Muscle of leg (tissue), 11 donors: ENCODE data around the gene FAM120B. TPM values are rescaled to one million over a fixed set of nuclear protein-coding genes. Genes with fewer than 3 reads are reported as not detected.
A peak's percentile ranks its signal among the peaks of the same experiment; 100 is the strongest.

Source experiments
- DNase-seq: peaks from one replicate; pipeline ENCODE4 v3.0.0; 2013
- H3K27ac ChIP-seq: one replicate; pipeline ENCODE4 v1.5.1; 2013; ENCODE audit warnings: mild to moderate bottlenecking, low read length, control low read depth
- H3K27me3 ChIP-seq: one replicate; pipeline ENCODE4 v1.6.1; 2013; ENCODE audit warnings: low read length; ENCODE audit not compliant: control insufficient read depth, insufficient read depth
- H3K36me3 ChIP-seq: one replicate; pipeline ENCODE4 v1.6.1; 2013; ENCODE audit warnings: low read length; ENCODE audit not compliant: control insufficient read depth, insufficient read depth
- H3K4me1 ChIP-seq: one replicate; pipeline ENCODE4 v1.6.1; 2013; ENCODE audit warnings: low read length; ENCODE audit not compliant: control insufficient read depth, insufficient read depth
- H3K4me3 ChIP-seq: one replicate; pipeline ENCODE4 v1.5.1; 2013; ENCODE audit warnings: low read length, control low read depth
- H3K9me3 ChIP-seq: replicated peaks from 2 replicates; pipeline ENCODE4 v1.6.1; 2013; ENCODE audit warnings: low read depth, low read length; ENCODE audit not compliant: control insufficient read depth
- WGBS: methylation state at CpG from one replicate; pipeline ENCODE4 v1.1.5; 2013; ENCODE audit warnings: missing lambda C conversion rate; ENCODE audit not compliant: insufficient coverage; 5-methylcytosine and 5-hydroxymethylcytosine counted together
- polyA plus RNA-seq, 8 donors: library from polyadenylated mRNA; unstranded; fragments of 120-200 nt; gene quantifications; one replicate each; pipeline versions ENCODE4 v1.2.1 to v1.2.3, GENCODE V29; 2013; ENCODE audit warnings: inconsistent platforms in 1 of 8, low replicate concordance in 1 of 8; ENCODE audit not compliant: insufficient read length in 8 of 8, insufficient read depth in 1 of 8
- total RNA-seq: library from RNA; stranded (reverse); fragments of 120-200 nt; gene quantifications from one replicate; pipeline ENCODE4 v1.2.4, GENCODE V29; 2013

FAM120B gene
- total and polyA plus RNA-seq, 9 donors, result 19.6 to 29.7 (median 24.7) TPM

DNA sequence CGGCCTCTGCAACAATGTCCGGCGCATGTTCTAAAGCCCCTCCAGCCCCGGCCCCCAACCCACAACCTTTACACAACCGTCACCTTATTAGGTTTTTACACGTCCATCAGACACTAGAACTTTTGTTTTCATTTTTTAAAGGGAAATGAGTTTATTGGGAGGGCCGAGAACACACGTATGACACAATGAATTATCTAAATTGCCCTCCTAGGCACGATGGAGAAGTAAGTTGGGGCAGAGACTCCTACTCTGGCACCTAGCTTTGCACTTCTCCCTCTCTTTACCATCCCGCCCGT is 14.5 kb upstream of the FAM120B start:
- Histone ChIP-seq H3K36me3 (peaks cover 19% of the 10 kb centered on the region), H3K4me3 (peak overlapping the region; percentile 37), H3K9me3 (no peaks in the 10 kb centered on the region), H3K27me3 (peaks cover 86% of the 10 kb centered on the region), H3K4me1 (peaks cover 74% of the 10 kb centered on the region), H3K27ac (peak overlapping the region; percentile 82)
- WGBS, result no CpG with 5 or more reads among the region's 11 CpGs
- no peak for DNase-seq

- H3K27ac ChIP-seq, result no peak overlapping the region
- peak; percentile 55 for DNase-seq
- no peak overlapping the region for H3K4me3 ChIP-seq
- no peaks in the 10 kb centered on the region for H3K9me3 ChIP-seq
- WGBS, result 4% methylated on average over 11 of the region's 13 CpGs
- H3K36me3 ChIP-seq, result peaks cover 14% of the 10 kb centered on the region
- H3K27me3 ChIP-seq, result peaks cover 86% of the 10 kb centered on the region
- peaks cover 71% of the 10 kb centered on the region for H3K4me1 ChIP-seq
These were observed 14.0 kb upstream of the FAM120B start for GRCh38 chr6:170292407-170293158.

- Histone ChIP-seq H3K4me1 (peaks cover 61% of the 10 kb centered on the region), H3K36me3 (peaks cover 4% of the 10 kb centered on the region), H3K9me3 (no peaks in the 10 kb centered on the region), H3K27ac (no peak overlapping the region), H3K4me3 (no peak overlapping the region), H3K27me3 (peaks cover 83% of the 10 kb centered on the region)
- 2% methylated on average over 14 of the region's 23 CpGs for WGBS
- DNase-seq, result no peak
These were observed 13.0 kb upstream of the FAM120B start for GRCh38 chr6:170293341-170294231.

GRCh38 chr6:170294298-170294730 is 12.2 kb upstream of the FAM120B start:
- no peaks in the 10 kb centered on the region for H3K36me3 ChIP-seq
- H3K27me3 ChIP-seq, result peaks cover 81% of the 10 kb centered on the region
- DNase-seq, result no peak
- no peaks in the 10 kb centered on the region for H3K9me3 ChIP-seq
- H3K4me3 ChIP-seq, result no peak overlapping the region
- peaks cover 55% of the 10 kb centered on the region for H3K4me1 ChIP-seq
- WGBS, result no CpG with 5 or more reads among the region's 2 CpGs
- H3K27ac ChIP-seq, result no peak overlapping the region

DNA sequence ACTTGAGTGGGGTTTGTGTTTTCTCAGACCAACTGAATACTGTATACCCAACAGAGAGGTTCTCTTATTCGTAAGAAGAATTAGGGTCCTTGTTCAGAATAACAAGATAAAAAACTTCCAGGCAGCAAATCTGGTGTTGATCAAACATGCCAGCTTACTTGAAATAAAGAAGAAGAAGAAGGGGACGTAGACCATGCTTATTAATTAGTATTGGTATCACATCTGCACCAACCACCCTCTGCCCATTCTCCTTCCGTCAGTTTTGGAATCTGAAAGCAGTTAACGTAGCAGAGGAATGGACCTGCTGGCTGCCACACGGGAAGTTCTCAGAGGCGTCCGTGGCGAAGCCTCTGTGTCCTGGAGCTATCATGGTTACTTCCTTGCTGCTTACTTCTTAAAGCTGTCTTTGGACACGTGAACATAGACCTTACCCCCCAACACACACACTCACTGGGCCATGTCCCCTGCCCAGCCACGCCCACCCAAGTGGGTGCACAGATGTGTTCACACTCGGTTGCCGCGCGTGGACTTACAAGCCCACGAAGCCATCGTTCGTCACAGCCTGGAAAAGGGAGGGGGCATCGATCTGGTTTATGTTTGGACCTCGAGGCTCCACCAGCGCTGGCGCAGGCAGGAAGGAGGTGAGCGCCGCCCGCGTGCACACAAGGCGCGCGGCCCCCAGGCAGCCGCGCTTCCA is 11.6 kb upstream of the FAM120B start:
- H3K4me3 ChIP-seq, result peak overlapping the region; percentile 48
- peaks cover 77% of the 10 kb centered on the region for H3K27me3 ChIP-seq
- DNase-seq, result no peak
- no peak overlapping the region for H3K27ac ChIP-seq
- 4% methylated on average over 28 of the region's 30 CpGs for WGBS
- no peaks in the 10 kb centered on the region for H3K9me3 ChIP-seq
- peaks cover 51% of the 10 kb centered on the region for H3K4me1 ChIP-seq
- no peaks in the 10 kb centered on the region for H3K36me3 ChIP-seq

DNA sequence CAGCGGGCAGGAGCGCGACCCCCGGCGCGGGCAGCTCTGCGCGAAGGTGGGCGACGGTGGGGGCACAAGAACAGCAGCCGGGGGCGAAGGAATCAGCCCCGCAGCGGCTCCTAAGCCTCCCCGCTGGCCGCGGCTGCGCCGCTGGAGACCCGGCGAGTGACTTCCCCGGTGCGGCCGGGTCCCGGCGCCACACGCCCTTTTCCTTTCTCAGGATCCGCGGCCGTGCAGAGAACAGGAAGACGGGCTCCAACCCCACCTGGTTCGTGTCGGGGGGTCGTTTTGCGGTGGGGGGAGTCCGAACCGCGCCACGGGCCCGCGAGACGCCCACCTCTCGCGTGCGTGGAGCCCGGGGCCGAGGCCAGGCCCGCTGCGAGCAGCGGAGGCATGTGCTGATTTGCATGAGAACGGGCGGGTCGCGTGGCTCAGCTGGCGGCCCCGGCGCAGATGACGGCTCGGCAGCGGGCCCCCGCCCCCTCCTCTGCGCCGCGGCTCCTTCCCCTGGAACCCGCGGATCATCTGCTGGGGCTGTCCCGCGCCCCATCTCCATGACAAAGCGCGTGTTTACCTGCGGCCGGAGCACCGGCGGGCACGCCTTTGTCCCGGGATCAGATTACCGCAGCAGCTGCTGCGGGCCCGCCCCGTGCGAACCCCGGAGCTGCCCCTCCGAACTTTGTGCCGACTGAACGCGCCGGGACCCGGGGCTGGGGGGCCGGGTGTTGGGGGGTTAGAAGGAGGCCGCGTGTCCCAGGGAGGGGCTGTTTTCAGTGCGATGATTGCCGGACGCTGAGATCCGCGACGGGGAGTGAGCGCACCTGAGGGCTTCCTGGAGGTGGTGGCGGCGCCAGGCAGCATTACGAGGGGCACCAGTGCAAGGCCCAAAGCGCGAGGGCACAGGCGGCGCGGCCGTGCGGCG is 10.8 kb upstream of the FAM120B start:
- H3K27ac ChIP-seq, result peak overlapping the region; percentile 69
- H3K36me3 ChIP-seq, result no peaks in the 10 kb centered on the region
- peak overlapping the region; percentile 48 for H3K4me3 ChIP-seq
- no peaks in the 10 kb centered on the region for H3K9me3 ChIP-seq
- DNase-seq, result peak; percentile 45
- peaks cover 71% of the 10 kb centered on the region for H3K27me3 ChIP-seq
- peaks cover 51% of the 10 kb centered on the region for H3K4me1 ChIP-seq
- under 1% methylated on average over 94 of the region's 109 CpGs for WGBS

- Histone ChIP-seq H3K4me1 (peaks cover 51% of the 10 kb centered on the region), H3K27me3 (peaks cover 72% of the 10 kb centered on the region)
These were observed 10.2 kb upstream of the FAM120B start for GRCh38 chr6:170296423-170296745.

DNA sequence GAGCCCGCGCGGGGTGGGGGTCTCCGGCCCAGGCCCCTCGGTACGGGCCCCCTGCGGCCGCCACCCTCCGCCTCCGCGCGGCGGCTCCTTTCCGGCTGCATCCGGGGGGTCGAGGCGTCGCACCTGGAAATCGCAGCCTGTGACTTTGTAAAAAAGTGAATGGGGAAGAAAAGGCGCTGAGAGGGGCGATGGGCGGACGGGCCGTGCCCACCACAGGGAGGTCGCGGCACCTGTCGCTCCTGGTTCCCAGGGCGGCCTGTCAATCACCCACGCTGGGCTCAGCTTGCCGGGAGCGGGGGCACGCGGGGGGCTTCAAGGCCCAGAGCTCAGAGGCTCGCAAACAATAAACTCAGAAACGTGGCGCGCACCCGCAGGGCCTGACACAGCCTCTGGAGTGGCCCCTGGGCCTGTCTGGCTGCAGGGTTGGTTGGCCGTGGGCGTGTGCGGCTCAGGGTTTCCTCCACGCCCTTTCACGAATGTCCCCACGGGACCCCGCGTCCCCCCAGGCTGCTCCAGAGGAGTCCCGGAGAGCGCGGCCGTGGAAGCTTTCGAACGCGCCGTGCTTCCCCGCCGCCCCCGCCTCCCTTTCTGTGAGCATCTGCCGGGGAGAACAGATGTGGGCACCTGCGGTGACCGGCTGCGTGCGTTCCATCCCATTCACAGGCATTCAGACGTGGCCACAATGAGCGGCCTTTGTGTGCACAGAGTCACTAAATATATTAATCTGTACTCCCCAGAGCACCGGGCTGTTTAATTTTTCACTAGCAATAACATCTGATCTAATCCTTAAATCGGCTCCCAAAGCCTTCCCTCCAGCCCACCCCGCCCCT is 9.6 kb upstream of the FAM120B start:
- peaks cover 46% of the 10 kb centered on the region for H3K4me1 ChIP-seq
- H3K4me3 ChIP-seq, result peak overlapping the region; percentile 5
- H3K27ac ChIP-seq, result peak overlapping the region; percentile 64
- H3K36me3 ChIP-seq, result no peaks in the 10 kb centered on the region
- peaks cover 3% of the 10 kb centered on the region for H3K9me3 ChIP-seq
- 3% methylated on average over 59 of the region's 67 CpGs for whole genome bisulfite sequencing
- peaks cover 66% of the 10 kb centered on the region for H3K27me3 ChIP-seq
- DNase-seq, result no peak

More at GRCh38 chr6:170296423-170296745, 10.2 kb upstream of the FAM120B start:
- Histone ChIP-seq H3K36me3 (no peaks in the 10 kb centered on the region), H3K9me3 (peaks cover 3% of the 10 kb centered on the region), H3K4me3 (peak overlapping the region; percentile 48), H3K27ac (no peak overlapping the region)
- DNase-seq, result no peak
- under 1% methylated on average over 47 of the region's 47 CpGs for WGBS
